GM12864 (cell line): ENCODE data around the gene KDM1B.
"Not testable (repeated sequence)": the region's sequence is repeated elsewhere in the genome, so short reads cannot be mapped to it uniquely, and the experiment has no call there.

ENCODE experiments used
- DNase-seq: peaks from one replicate; pipeline ENCODE4 v3.0.0-alpha.2; 2011; ENCODE audit warnings: low read depth
- H3K4me3 ChIP-seq: 2 replicates; pipeline ENCODE4 v1.5.1; 2011; ENCODE audit warnings: mild to moderate bottlenecking, low read depth, low read length, control low read depth
- CTCF ChIP-seq: IDR thresholded peaks from 2 replicates; pipeline ENCODE4 v1.5.1; 2011; ENCODE audit warnings: low read depth, mild to moderate bottlenecking, moderate library complexity, low read length, control low read depth, inconsistent platforms; ENCODE audit errors: missing control alignments

The KDM1B gene

GRCh38 chr6:18138906-18139305 lies 16.3 kb upstream of the KDM1B start:
- TF ChIP-seq CTCF = no peak
- DNase-seq = no peak
- H3K4me3 ChIP-seq = no peak overlapping the region

GRCh38 chr6:18139935-18140621 lies 15.1 kb upstream of the KDM1B start:
- no peak overlapping the region for H3K4me3 ChIP-seq
- TF ChIP-seq CTCF = no peak
- no peak for DNase-seq

- no peak for DNase-seq
- TF ChIP-seq CTCF = no peak
- no peak overlapping the region for H3K4me3 ChIP-seq
These were observed 13.2 kb upstream of the KDM1B start for GRCh38 chr6:18141805-18142590.

- H3K4me3 ChIP-seq = no peak overlapping the region
- no peak for DNase-seq
- TF ChIP-seq CTCF = no peak
These were observed 12.7 kb upstream of the KDM1B start for GRCh38 chr6:18142591-18142861.

GRCh38 chr6:18147160-18147559 lies 8.1 kb upstream of the KDM1B start:
- DNase-seq = no peak
- no peak for TF ChIP-seq CTCF
- no peak overlapping the region for H3K4me3 ChIP-seq

GRCh38 chr6:18147616-18148015 lies 7.6 kb upstream of the KDM1B start:
- DNase-seq = no peak
- no peak overlapping the region for H3K4me3 ChIP-seq
- no peak for TF ChIP-seq CTCF

- no peak overlapping the region for H3K4me3 ChIP-seq
- TF ChIP-seq CTCF = no peak
- DNase-seq = no peak
These were observed 6.8 kb upstream of the KDM1B start for GRCh38 chr6:18148304-18149025.

GRCh38 chr6:18151391-18151790 lies 3.8 kb upstream of the KDM1B start:
- DNase-seq, H3K4me3 ChIP-seq: not testable (repeated sequence)
